ENCODE measurements around the gene CDCA3.

GRCh38 chr12:6884539-6884938, 33.5 kb upstream of the CDCA3 start:
- TF ChIP-seq POLR2AphosphoS5 (IDR thresholded peaks at IDR 0.05; ENCODE audit: low read depth, low read length) (no peak), POLR2A (IDR thresholded peaks at IDR 0.05; ENCODE audit: low read depth, low read length) (no peak)

Measured in GM12892 (cell line).